ENCODE results near the gene NR5A2. TPM values are rescaled to one million over a fixed set of nuclear protein-coding genes. Genes with fewer than 3 reads are reported as not detected.

NR5A2 gene
- total and polyA plus RNA-seq, 2 donors: 1.6 to 9.0 TPM

GRCh38 chr1:200029035-200029821 is 1.7 kb downstream of the NR5A2 start:
- under 1% methylated on average over 65 of the region's 65 CpGs for WGBS
- H3K4me1 ChIP-seq (ENCODE audit: insufficient read depth): no peaks in the 10 kb centered on the region
- peak overlapping the region; percentile 29 for H3K4me3 ChIP-seq (ENCODE audit: low read depth, low read length)
- DNase-seq (ENCODE audit: extremely low spot score): no peak
- H3K36me3 ChIP-seq (ENCODE audit: insufficient read depth): no peaks in the 10 kb centered on the region
- no peak overlapping the region for H3K27ac ChIP-seq (ENCODE audit: low read depth)

- no peak for DNase-seq (ENCODE audit: extremely low spot score)
- Histone ChIP-seq H3K27ac (ENCODE audit: low read depth) (no peak overlapping the region), H3K4me3 (ENCODE audit: low read depth, low read length) (no peak overlapping the region), H3K36me3 (ENCODE audit: insufficient read depth) (no peaks in the 10 kb centered on the region), H3K4me1 (ENCODE audit: insufficient read depth) (no peaks in the 10 kb centered on the region)
- 12% methylated on average over 13 of the region's 13 CpGs for WGBS
These were observed 2.3 kb downstream of the NR5A2 start for GRCh38 chr1:200029822-200030152.

GRCh38 chr1:200030791-200031190 is 3.3 kb downstream of the NR5A2 start:
- H3K4me1 ChIP-seq (ENCODE audit: insufficient read depth): no peaks in the 10 kb centered on the region

GRCh38 chr1:200033511-200034261 is 6.2 kb downstream of the NR5A2 start:
- Histone ChIP-seq H3K36me3 (ENCODE audit: insufficient read depth) (no peaks in the 10 kb centered on the region), H3K4me1 (ENCODE audit: insufficient read depth) (no peaks in the 10 kb centered on the region), H3K27ac (ENCODE audit: low read depth) (no peak overlapping the region), H3K4me3 (ENCODE audit: low read depth, low read length) (no peak overlapping the region)
- WGBS: 22% methylated on average over 23 of the region's 23 CpGs
- no peak for DNase-seq (ENCODE audit: extremely low spot score)

More at GRCh38 chr1:200030791-200031190, 3.3 kb downstream of the NR5A2 start:
- no peak for DNase-seq (ENCODE audit: extremely low spot score)
- Histone ChIP-seq H3K27ac (ENCODE audit: low read depth) (no peak overlapping the region), H3K36me3 (ENCODE audit: insufficient read depth) (no peaks in the 10 kb centered on the region), H3K4me3 (ENCODE audit: low read depth, low read length) (no peak overlapping the region)
- 23% methylated on average over 4 of the region's 4 CpGs for WGBS

- Histone ChIP-seq H3K4me3 (ENCODE audit: low read depth, low read length) (no peak overlapping the region), H3K36me3 (ENCODE audit: insufficient read depth) (no peaks in the 10 kb centered on the region), H3K27ac (ENCODE audit: low read depth) (no peak overlapping the region), H3K4me1 (ENCODE audit: insufficient read depth) (no peaks in the 10 kb centered on the region)
- 11% methylated on average over 7 of the region's 7 CpGs for WGBS
- DNase-seq (ENCODE audit: extremely low spot score): no peak
These were observed 6.7 kb downstream of the NR5A2 start for GRCh38 chr1:200034262-200034557.

GRCh38 chr1:200034761-200035396 is 7.4 kb downstream of the NR5A2 start:
- DNase-seq (ENCODE audit: extremely low spot score): no peak
- no peaks in the 10 kb centered on the region for H3K36me3 ChIP-seq (ENCODE audit: insufficient read depth)
- H3K4me3 ChIP-seq (ENCODE audit: low read depth, low read length): peak overlapping the region; percentile 14
- WGBS: 4% methylated on average over 25 of the region's 25 CpGs
- no peaks in the 10 kb centered on the region for H3K4me1 ChIP-seq (ENCODE audit: insufficient read depth)
- H3K27ac ChIP-seq (ENCODE audit: low read depth): no peak overlapping the region

GRCh38 chr1:200035397-200035955 is 8.0 kb downstream of the NR5A2 start:
- H3K4me3 ChIP-seq (ENCODE audit: low read depth, low read length): no peak overlapping the region
- 3% methylated on average over 36 of the region's 36 CpGs for WGBS
- H3K27ac ChIP-seq (ENCODE audit: low read depth): no peak overlapping the region
- no peak for DNase-seq (ENCODE audit: extremely low spot score)
- no peaks in the 10 kb centered on the region for H3K4me1 ChIP-seq (ENCODE audit: insufficient read depth)
- no peaks in the 10 kb centered on the region for H3K36me3 ChIP-seq (ENCODE audit: insufficient read depth)

- DNase-seq (ENCODE audit: extremely low spot score): no peak
- 14% methylated on average over 27 of the region's 27 CpGs for WGBS
- Histone ChIP-seq H3K27ac (ENCODE audit: low read depth) (no peak overlapping the region), H3K4me3 (ENCODE audit: low read depth, low read length) (no peak overlapping the region), H3K4me1 (ENCODE audit: insufficient read depth) (no peaks in the 10 kb centered on the region), H3K36me3 (ENCODE audit: insufficient read depth) (no peaks in the 10 kb centered on the region)
These were observed 8.6 kb downstream of the NR5A2 start for GRCh38 chr1:200035956-200036618.

GRCh38 chr1:200036619-200037270 is 9.2 kb downstream of the NR5A2 start:
- no peak for DNase-seq (ENCODE audit: extremely low spot score)
- Histone ChIP-seq H3K4me1 (ENCODE audit: insufficient read depth) (no peaks in the 10 kb centered on the region), H3K4me3 (ENCODE audit: low read depth, low read length) (no peak overlapping the region), H3K27ac (ENCODE audit: low read depth) (no peak overlapping the region), H3K36me3 (ENCODE audit: insufficient read depth) (no peaks in the 10 kb centered on the region)
- WGBS: 26% methylated on average over 18 of the region's 18 CpGs

- H3K36me3 ChIP-seq (ENCODE audit: insufficient read depth): no peaks in the 10 kb centered on the region
- no peak for DNase-seq (ENCODE audit: extremely low spot score)
- H3K27ac ChIP-seq (ENCODE audit: low read depth): no peak overlapping the region
- WGBS: 90% methylated on average over 2 of the region's 2 CpGs
- H3K4me3 ChIP-seq (ENCODE audit: low read depth, low read length): no peak overlapping the region
- no peaks in the 10 kb centered on the region for H3K4me1 ChIP-seq (ENCODE audit: insufficient read depth)
These were observed 10.0 kb downstream of the NR5A2 start for GRCh38 chr1:200037501-200037900.

GRCh38 chr1:200037904-200038303 is 10.4 kb downstream of the NR5A2 start:
- H3K27ac ChIP-seq (ENCODE audit: low read depth): no peak overlapping the region
- H3K36me3 ChIP-seq (ENCODE audit: insufficient read depth): no peaks in the 10 kb centered on the region
- 57% methylated on average over 8 of the region's 8 CpGs for WGBS
- DNase-seq (ENCODE audit: extremely low spot score): no peak
- no peaks in the 10 kb centered on the region for H3K4me1 ChIP-seq (ENCODE audit: insufficient read depth)
- H3K4me3 ChIP-seq (ENCODE audit: low read depth, low read length): no peak overlapping the region

- Histone ChIP-seq H3K27ac (ENCODE audit: low read depth) (no peak overlapping the region), H3K4me1 (ENCODE audit: insufficient read depth) (no peaks in the 10 kb centered on the region), H3K4me3 (ENCODE audit: low read depth, low read length) (no peak overlapping the region), H3K36me3 (ENCODE audit: insufficient read depth) (no peaks in the 10 kb centered on the region)
- DNase-seq (ENCODE audit: extremely low spot score): no peak
- 16% methylated on average over 32 of the region's 32 CpGs for WGBS
These were observed 10.9 kb downstream of the NR5A2 start for GRCh38 chr1:200038325-200038980.
